Fibroblast of gingiva (primary cell): ENCODE measurements around the gene NAA38.
"Not testable (repeated sequence)": the region's sequence is repeated elsewhere in the genome, so short reads cannot be mapped to it uniquely, and the experiment has no call there.

ENCODE experiments used
- DNase-seq: peaks from one replicate; pipeline ENCODE4 v3.0.0-alpha.2; 2011; ENCODE audit warnings: low read depth

NAA38 gene

DNA sequence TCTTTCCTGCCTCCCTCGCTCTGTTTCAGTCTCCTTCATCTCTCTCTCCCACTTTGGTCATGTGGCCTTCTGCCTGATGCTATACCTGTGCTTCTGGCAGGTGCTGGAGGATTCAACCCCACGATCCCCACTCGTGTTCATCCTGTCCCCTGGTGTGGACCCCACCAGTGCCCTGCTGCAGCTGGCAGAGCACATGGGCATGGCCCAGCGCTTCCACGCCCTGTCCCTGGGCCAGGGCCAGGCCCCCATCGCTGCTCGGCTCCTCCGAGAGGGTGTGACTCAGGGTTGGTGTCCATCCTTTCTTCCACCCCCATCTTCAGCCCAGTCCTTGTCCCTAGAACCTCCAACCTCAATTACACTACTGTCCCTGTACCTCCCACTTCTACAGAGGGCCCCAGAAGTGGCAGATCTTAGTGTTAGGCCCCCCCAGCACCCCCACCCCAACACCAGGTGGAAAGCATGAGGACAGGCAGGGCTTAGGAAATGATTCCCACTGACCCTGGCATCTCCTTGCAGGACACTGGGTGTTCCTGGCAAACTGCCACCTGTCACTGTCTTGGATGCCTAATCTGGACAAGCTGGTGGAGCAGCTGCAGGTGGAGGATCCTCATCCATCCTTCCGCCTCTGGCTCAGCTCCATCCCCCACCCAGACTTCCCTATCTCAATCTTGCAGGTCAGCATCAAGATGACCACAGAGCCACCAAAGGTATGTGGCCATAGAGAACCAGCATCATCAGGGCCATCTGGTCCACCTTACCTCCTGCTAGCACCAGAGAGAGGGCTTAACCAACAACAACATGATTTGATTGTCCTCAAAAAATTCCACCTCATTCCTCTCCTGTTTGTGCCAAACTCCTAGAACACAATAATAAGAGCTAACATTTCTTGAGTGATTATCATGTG, 33.1 kb downstream of the NAA38 start:
- DNase-seq, result no peak

DNA sequence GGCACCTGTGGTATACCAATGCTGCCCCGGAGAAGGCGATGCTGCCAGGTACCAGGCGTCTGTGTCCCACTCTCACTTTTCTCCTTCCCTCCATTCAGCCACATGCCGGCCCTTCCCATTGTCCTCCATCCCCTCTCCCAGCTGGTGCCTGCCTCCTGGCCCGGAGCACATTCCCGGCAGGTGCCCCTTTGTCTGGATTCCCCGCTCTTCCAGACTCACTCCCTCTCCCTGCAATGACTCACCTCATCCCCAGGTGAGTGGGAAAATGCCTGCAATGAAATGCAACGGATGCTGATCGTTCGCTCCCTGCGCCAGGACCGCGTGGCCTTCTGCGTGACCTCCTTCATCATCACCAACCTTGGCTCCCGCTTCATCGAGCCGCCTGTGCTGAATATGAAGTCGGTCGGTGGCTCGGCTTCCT, 33.8 kb downstream of the NAA38 start:
- no peak for DNase-seq

- DNase-seq, result no peak
These were observed 35.2 kb downstream of the NAA38 start for GRCh38 chr17:7822126-7822525.

DNA sequence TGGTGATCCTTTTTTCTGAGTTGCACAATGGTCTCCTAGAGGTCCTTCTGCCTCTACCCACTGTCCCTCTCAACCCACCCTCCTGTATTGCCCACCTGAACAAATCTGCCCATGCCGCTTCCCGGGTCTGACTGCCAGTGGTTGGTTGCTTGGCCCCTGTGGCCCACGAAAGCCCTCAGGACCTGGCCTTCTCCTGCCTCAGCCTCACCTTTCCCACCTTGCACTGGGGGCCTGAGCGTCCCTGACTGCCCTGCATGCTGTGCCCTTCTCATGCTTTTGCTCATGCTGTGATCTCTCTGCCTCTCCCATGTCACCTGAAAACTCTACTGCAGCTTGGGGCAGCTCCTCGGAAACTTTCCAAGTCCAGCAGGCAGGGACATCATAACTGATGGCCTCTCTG, 37.1 kb downstream of the NAA38 start:
- no peak for DNase-seq

GRCh38 chr17:7818746-7819645, 38.4 kb downstream of the NAA38 start:
- no peak for DNase-seq

- no peak for DNase-seq
These were observed 39.3 kb downstream of the NAA38 start for GRCh38 chr17:7818026-7818425.

- no peak for DNase-seq
These were observed 39.8 kb downstream of the NAA38 start for GRCh38 chr17:7817643-7817964.

- no peak for DNase-seq
These were observed 40.3 kb downstream of the NAA38 start for GRCh38 chr17:7816926-7817642.

GRCh38 chr17:7814969-7815368, 42.4 kb downstream of the NAA38 start:
- DNase-seq, result no peak

GRCh38 chr17:7811251-7811650, 46.1 kb downstream of the NAA38 start:
- DNase-seq, result no peak

DNA sequence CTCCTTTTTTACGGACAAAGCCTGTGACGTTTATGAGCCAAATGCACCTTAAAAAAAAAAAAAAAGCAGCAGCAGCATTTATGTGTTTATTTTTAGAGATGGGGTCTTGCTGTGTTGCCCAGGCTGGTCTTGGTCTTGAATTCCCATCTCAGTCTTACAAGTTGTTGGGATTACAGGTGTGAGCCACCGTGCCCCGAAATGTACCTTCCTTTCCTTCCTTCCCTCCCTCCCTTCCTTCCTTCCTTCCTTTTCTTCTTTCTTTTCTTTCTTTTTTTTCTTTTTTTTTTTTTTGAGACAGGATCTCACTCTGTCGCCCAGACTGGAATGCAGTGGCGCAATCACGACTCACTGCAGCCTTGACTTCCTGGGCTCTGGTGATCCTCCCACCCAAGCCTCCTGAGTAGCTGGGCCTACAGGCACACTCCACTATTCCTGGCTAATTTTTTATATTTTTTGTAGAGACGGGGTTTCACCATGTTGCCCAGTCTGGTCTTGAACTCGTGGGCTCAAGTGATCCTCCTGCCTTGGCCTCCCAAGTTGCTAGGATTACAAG, 47.5 kb downstream of the NAA38 start:
- not testable (repeated sequence) for DNase-seq

- no peak for DNase-seq
These were observed 48.1 kb downstream of the NAA38 start for GRCh38 chr17:7809086-7809790.

- no peak for DNase-seq
These were observed 50.2 kb downstream of the NAA38 start for GRCh38 chr17:7807206-7807605.
